ENCODE data around the gene LAPTM5.

LAPTM5 gene

DNA sequence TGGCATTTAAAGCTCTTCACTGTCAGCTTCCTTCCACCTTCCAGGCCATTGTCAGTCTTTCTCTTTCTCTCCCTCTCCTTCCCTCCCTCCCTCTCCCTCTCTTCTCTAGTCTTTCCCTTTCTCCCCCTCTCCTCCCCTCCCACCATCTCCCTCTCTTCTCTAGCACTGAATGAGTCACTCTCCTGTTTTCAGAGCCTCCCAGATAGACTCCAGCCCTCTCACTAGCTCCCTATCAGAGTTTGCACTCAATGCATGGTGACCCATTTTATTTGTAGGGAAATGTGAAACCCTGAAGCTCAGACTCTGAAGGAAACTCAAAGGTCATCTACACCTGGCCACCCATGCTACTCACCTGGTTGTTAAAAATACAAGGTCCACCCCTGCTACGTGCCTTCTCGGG is 29.8 kb downstream of the LAPTM5 start:
- DNase-seq = no peak

- DNase-seq = no peak
Observed at GRCh38 chr1:30726773-30727684, 30.5 kb downstream of the LAPTM5 start.

DNA sequence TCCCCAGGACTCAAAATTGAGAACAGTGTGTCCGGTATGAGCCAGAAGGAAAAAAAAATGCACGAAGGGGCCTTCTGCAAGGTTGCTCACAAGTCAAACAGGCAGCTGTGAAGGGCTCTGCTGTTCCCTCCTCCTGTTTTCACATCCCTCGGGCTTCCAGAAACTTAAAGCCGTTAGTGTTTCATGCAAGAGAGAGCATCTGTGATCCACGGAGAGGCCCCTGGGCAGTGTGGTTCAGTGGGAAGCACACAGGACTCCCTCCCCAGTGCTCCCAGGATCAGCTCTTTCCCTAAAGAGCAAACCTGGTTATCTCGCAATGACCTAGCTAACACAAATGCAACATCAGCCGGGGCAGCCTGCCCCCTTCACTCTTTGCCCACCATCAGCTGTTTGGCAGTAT is 31.3 kb downstream of the LAPTM5 start:
- no peak for DNase-seq

DNA sequence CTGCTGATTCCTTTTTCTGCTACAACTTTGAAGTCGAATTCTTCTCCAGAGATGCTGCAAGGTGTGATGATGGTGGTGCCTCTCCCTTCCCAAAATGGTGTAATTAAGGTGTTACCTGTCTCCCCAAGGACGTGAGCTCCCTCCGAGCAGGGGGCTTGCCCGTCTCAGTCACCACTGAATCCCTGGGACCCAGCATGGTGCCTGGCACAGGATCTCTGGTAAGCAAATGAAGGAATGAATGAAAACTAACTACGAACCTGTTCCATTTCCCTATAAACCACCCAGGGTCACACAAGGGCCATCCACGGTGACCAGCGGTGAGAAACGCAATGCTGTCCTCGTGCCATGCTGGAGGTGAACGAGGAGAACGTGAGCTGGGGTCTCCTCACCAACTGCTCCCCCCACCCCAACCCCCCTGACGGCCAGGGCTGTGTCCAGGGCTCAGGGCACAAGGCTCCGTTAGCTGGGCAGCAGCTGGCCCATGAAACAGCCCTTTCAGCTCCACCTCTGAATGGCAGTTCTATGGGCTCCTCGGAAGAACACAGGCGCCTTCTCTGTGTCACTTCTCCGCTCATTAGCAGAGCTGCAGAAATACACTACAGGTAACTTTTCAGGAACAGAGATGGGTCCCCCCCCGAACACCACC is 32.0 kb downstream of the LAPTM5 start:
- no peak for DNase-seq

GRCh38 chr1:30724655-30725421 is 32.7 kb downstream of the LAPTM5 start:
- DNase-seq = no peak

DNA sequence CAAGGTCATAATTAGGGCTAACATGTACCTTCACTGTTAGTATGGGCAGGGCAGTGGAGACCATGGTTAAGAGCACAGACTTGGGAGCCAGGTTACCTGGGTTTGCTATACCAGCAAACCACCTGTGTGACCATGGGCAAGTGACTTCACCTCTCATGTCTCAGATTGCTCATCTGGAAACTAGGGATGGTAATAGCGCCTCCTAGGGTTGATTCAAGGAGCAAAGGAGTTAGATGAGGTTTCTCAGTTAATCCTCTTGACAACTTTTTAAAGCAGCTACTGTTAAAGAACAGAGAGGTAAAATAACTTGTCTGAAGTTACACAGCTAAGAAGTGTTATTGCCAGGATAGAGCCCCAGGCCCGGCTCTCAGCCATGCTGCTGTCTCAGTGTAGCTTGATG is 33.4 kb downstream of the LAPTM5 start:
- DNase-seq = no peak

DNA sequence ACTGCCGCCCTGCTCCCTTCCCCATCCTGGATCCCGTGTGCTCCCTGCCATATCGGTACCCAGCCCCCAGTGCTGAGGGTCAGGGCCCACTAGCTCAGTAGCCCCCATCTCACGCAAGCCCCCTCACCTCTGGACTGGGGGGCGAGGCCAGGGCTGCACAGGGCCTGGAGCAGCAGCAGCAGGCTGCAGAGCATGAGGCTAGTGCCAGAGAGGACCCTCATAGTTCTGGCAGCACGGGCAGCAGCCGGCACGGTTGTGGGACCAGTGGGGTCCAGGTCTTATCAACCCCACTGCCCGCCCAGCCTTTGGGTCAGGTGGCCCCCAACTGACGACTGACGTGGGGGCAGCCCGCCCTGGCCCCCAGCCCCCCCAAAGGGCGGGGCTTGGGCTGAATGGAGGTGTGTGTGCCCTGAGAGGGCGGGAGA is 34.2 kb downstream of the LAPTM5 start, which contains the start of gene MATN1:
Gene MATN1 (minus strand): TSS at position 255 of the 425 bp plus-strand sequence. CDS start 34 bp downstream, at position 221.
- DNase-seq = no peak

- DNase-seq = no peak
Observed at GRCh38 chr1:30721812-30722537, 35.6 kb downstream of the LAPTM5 start.

GRCh38 chr1:30721341-30721793 is 36.2 kb downstream of the LAPTM5 start:
- DNase-seq = no peak

DNA sequence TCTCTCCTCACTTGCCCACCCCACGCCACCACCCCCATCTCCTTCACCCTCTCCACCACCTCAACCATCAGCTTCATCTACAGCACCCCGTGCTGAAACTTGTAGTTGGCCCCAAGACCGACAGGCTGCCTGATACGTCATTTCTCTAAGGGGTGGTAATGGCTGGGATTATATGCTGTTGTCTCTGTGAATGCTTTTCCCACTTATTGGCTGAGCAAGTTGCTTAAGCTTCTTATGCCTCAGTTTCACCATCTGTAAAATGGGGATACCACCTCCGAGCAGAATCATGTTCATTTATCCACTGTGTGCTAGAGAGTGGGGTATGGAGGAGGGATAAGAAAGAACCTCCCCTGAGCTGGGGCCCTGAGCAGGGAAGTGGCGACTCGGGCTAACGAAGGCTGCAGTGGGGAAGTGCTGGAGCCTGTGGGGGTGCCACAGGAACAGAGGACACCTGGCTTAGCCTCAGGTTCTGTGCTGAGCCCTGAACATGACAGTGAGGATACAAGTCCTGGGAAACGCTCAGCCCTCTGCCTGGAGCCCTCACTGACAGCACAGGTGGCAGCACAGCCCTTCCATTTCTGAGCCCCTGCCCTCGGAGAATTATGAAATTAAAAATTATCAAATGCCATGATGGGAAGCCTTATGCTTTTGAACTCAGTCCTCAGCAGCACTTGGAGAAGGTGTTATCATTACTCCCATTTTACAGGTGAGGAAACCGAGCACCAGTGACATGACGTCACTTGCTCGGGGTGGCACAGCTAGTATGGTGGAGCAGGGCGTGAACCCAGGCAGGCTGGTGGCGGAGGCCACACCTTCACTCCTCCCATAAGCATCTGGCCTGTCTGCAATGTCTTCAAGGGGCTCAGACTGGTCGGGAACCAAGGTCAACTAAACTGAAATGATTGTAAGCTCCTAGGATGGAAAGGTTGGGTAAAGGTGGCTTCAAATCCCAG is 37.0 kb downstream of the LAPTM5 start:
- no peak for DNase-seq

DNA sequence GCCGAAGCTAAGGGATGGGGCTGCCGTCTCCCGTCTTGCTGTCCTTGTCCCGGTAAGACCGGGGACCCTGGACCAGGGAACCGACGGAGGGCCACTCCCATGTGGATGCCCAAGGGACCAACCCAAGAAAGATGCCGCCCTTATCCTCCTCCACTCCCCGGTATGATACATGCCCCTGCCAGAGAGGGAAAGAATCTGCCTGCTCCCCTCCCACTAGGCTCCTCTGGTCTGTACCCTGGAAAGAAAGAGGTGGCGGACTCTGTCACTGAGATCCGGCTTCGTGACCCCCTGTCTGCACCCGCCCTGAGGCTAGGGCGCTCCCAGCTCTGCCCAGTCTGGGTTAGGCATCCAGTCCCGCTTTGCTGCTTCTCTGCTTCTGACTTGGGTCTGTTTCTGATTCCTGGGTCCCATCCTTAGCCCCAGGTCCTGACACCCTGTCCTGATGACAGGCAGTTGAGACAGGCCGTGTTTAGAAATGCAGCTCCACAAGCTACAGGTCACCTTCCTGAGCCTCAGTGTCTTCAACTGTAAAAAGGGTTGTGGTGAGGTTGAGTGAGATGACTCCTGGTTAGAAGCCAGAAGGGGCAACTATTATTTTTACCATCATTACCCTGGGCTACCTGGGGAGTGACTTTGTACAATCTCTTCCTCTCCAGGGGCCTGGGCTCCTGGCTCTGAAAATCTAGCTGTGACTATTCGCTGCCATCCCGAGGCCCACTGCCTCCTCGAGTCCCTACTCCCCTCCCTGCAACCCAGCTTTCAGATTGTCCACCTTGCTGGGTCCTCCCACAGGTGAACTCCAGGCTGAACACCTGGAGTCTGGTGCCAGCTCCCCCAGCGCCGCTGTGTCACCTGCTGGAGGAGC is 37.9 kb downstream of the LAPTM5 start:
- DNase-seq = no peak

- DNase-seq = peak; percentile 50
Observed at GRCh38 chr1:30718636-30719405, 38.8 kb downstream of the LAPTM5 start.

DNA sequence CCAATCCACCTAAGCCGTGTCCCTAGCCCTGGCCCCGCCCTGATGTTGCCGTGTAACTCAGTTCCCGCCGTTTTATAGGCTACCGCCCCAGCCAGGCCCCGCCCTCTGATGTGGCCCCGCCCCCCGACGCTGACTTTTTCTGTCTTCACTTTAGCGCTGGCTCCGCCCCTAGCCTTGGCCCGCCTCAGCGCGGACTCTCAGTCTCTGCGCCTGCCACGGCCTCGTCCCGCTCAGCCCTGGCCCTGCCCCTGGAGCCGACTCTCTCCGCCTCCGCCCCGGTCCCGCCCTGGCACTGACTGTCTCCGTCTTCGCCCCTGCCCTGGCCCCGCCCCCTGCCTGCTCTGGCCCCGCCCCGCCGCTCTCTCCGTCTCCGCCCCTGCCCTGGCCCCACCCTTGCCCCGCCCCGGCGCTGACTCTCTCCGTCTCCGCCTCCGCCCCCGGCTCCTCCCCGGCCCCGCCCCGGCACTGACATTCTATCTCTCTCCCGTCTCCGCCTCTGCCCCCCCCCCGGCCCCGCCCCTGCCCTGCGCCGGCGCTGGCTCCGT is 39.4 kb downstream of the LAPTM5 start:
- DNase-seq = peak; percentile 63

DNA sequence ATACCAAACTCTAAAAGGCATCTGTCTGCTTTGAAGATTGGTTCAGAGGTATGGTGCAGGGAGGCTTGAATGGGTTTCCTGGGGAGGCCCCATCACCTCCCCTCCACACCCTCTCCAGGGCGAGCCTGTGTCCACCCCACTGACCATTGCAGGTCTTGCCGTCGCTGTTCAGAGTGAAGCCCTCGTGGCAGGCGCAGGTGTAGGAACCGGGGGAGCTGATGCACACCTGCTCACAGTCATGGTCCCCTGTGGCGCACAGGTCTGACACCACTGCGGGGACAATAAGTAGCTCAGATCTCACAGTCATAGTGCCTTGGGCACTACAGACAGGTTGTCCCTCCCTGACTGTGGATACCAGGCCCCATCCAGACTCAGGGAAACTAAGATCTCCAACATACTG is 40.9 kb downstream of the LAPTM5 start:
- DNase-seq = no peak

DNA sequence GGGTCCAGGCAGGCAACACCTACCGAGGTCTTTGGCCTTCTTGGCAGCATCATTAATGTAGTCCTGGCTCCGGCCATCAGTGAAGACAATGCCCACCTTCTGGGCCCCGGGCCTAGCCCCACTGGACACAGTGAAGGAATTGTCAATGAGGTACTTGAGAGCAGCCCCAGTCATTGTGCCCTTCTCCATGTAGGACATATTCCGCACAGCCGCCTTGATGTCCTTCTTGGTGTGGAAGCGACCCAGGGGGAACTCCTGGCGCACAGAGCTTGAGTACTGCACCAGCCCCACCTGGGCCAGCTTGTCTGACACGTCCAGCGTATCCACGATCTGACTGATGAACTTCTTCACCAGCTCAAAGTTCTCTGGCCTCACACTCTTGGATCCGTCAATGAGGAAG is 41.7 kb downstream of the LAPTM5 start:
- DNase-seq = no peak

DNA sequence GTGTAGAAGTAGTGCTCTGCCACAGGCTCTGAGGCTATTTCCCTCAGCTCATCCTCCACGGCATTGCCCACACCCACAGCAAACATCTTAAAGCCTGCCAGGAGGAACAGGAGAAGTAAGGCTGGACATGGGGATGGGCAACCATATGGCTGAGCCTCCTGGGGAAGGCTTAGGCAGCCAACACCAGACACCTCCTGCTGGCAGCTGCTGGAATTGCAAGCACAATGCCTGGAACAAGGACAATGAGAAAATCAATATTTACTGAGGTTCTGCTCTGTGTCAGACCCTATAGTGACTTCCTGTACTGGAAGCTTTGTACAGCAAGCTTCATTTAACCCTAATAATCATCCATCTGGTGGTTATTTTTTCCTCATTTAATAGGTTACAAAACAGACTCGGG is 42.4 kb downstream of the LAPTM5 start:
- no peak for DNase-seq

- DNase-seq = no peak
Observed at GRCh38 chr1:30714536-30715090, 43.0 kb downstream of the LAPTM5 start.

DNA sequence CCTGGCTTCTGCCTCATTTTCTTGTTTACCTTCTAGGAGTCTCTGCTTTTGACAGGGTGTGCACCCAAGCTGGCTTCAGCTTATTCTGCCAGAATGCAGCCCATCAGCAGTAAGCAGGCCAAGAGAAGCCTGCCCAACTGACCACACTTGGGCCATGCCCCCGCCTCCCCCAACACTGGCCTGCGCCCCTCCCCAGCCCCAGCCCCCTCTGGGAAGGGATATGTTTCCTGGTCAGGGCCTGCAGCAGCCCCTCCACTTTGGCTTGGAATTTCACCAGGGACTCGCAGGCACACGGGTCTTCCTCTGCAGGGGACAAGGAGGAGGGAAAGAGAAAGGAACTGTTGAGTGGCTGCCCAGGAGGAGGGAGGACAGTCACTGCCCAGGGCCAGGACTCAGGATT is 43.5 kb downstream of the LAPTM5 start:
- DNase-seq = no peak

- no peak for DNase-seq
Observed at GRCh38 chr1:30713311-30713710, 44.3 kb downstream of the LAPTM5 start.

All from 8988T (cell line).